Esophagus muscularis mucosa (tissue), 3 donors: ENCODE measurements around the gene AIFM3.

Experiments used
- CTCF ChIP-seq, 3 experiments: fragments of 200-600 bp in 2 of 3; fragments of 450-650 bp in 1 of 3; sonication (generic) in 2 of 3; IDR thresholded peaks; one replicate each; pipeline ENCODE4 v1.5.1; 2017 to 2019; ENCODE audit warnings: antibody characterized with exemption in 3 of 3, mild to moderate bottlenecking in 2 of 3, moderate library complexity in 1 of 3
- EP300 ChIP-seq: sonication (generic); formaldehyde crosslinking; IDR thresholded peaks from one replicate; pipeline ENCODE4 v1.6.1; 2017; ENCODE audit warnings: antibody characterized with exemption

- no peak for TF ChIP-seq EP300
- no peak for TF ChIP-seq CTCF (IDR thresholded peaks at IDR 0.05)
Observed at GRCh38 chr22:21029486-21030025, 62.5 kb downstream of the AIFM3 start.
